Bone marrow (tissue), 2 donors: ENCODE measurements around the gene GPR78.

ENCODE experiments used
- DNase-seq, 2 donors: peaks; one replicate each; lab custom pipeline; 2025; lab: John Stamatoyannopoulos, UW

GPR78 gene

GRCh38 chr4:8586671-8587468 lies 6.7 kb downstream of the GPR78 start:
- DNase-seq: no peak

- no peak for DNase-seq
Measured at GRCh38 chr4:8587469-8588195, 7.4 kb downstream of the GPR78 start.

GRCh38 chr4:8588196-8588470 lies 7.9 kb downstream of the GPR78 start:
- no peak for DNase-seq

GRCh38 chr4:8589336-8589735 lies 9.1 kb downstream of the GPR78 start:
- no peak for DNase-seq

GRCh38 chr4:8589823-8590545 lies 9.8 kb downstream of the GPR78 start:
- DNase-seq: no peak

- DNase-seq: no peak
Measured at GRCh38 chr4:8590546-8590880, 10.3 kb downstream of the GPR78 start.

GRCh38 chr4:8591114-8591513 lies 10.9 kb downstream of the GPR78 start:
- no peak for DNase-seq

GRCh38 chr4:8591626-8592365 lies 11.6 kb downstream of the GPR78 start:
- DNase-seq: no peak

GRCh38 chr4:8592366-8593263 lies 12.4 kb downstream of the GPR78 start, which contains the start of gene CPZ:
Gene CPZ (plus strand): TSS chr4:8592765. CDS start chr4:8592834, 69 bp downstream.
- DNase-seq: no peak

GRCh38 chr4:8593264-8594096 lies 13.3 kb downstream of the GPR78 start:
- DNase-seq: no peak

GRCh38 chr4:8594097-8595038 lies 14.2 kb downstream of the GPR78 start:
- no peak for DNase-seq

- no peak for DNase-seq
Measured at GRCh38 chr4:8595237-8596087, 15.3 kb downstream of the GPR78 start.

GRCh38 chr4:8596891-8597290 lies 16.7 kb downstream of the GPR78 start:
- DNase-seq: no peak

GRCh38 chr4:8597319-8597718 lies 17.1 kb downstream of the GPR78 start:
- DNase-seq: no peak

GRCh38 chr4:8597791-8598190 lies 17.6 kb downstream of the GPR78 start:
- no peak for DNase-seq

GRCh38 chr4:8598391-8599090 lies 18.3 kb downstream of the GPR78 start:
- DNase-seq: no peak

GRCh38 chr4:8599091-8599460 lies 18.9 kb downstream of the GPR78 start:
- DNase-seq: no peak

- DNase-seq: no peak
Measured at GRCh38 chr4:8599657-8600056, 19.5 kb downstream of the GPR78 start.
